Neutrophil (primary cell): ENCODE results near the gene TEX38.
"Not testable (repeated sequence)": the region's sequence is repeated elsewhere in the genome, so short reads cannot be mapped to it uniquely, and the experiment has no call there.

Experiments
- H3K27ac ChIP-seq: fragments of 200-600 bp; sonication (generic); 2 replicates; pipeline ENCODE4 v1.5.1; 2016; ENCODE audit warnings: mild to moderate bottlenecking, moderate library complexity
- H3K27me3 ChIP-seq: fragments of 200-600 bp; sonication (generic); 2 replicates; pipeline ENCODE4 v1.6.0; 2016; ENCODE audit warnings: mild to moderate bottlenecking
- H3K36me3 ChIP-seq: fragments of 200-600 bp; sonication (generic); 2 replicates; pipeline ENCODE4 v1.5.1; 2017
- H3K4me1 ChIP-seq, 2 experiments: fragments of 200-600 bp in 1 of 2; sonication (generic) in 1 of 2; 1 replicate in 1 of 2; 2 replicates in 1 of 2; pipeline versions ENCODE4 v1.5.1 to v1.6.1; 2013 to 2016; ENCODE audit warnings: low read depth in 1 of 2, low read length in 1 of 2, mild to moderate bottlenecking in 1 of 2, moderate library complexity in 1 of 2; ENCODE audit not compliant: control insufficient read depth in 1 of 2, insufficient read depth in 1 of 2
- H3K4me3 ChIP-seq, 2 experiments: fragments of 200-600 bp in 1 of 2; sonication (generic) in 1 of 2; 1 replicate in 1 of 2; 2 replicates in 1 of 2; pipeline ENCODE4 v1.5.1; 2013 to 2016; ENCODE audit warnings: low read depth in 1 of 2, low read length in 1 of 2, mild to moderate bottlenecking in 1 of 2, moderate library complexity in 1 of 2
- H3K9me3 ChIP-seq: fragments of 200-600 bp; sonication (generic); 2 replicates; pipeline ENCODE4 v1.5.1; 2016
- TF ChIP-seq, protein P1 (sequence below): fragments of 200-600 bp; sonication (generic); IDR thresholded peaks from 2 replicates; pipeline ENCODE4 v1.5.1; 2016; ENCODE audit warnings: antibody characterized with exemption

TEX38 gene

GRCh38 chr1:46689897-46690296 lies 18.2 kb downstream of the TEX38 start:
- no peak overlapping the region for H3K27ac ChIP-seq
- peaks cover 81% of the 10 kb centered on the region for H3K36me3 ChIP-seq
- no peaks in the 10 kb centered on the region for H3K9me3 ChIP-seq
- no peak overlapping the region for H3K4me3 ChIP-seq
- H3K4me1 ChIP-seq, result no peaks in the 10 kb centered on the region
- H3K27me3 ChIP-seq, result no peaks in the 10 kb centered on the region
- TF ChIP-seq, protein P1, sequence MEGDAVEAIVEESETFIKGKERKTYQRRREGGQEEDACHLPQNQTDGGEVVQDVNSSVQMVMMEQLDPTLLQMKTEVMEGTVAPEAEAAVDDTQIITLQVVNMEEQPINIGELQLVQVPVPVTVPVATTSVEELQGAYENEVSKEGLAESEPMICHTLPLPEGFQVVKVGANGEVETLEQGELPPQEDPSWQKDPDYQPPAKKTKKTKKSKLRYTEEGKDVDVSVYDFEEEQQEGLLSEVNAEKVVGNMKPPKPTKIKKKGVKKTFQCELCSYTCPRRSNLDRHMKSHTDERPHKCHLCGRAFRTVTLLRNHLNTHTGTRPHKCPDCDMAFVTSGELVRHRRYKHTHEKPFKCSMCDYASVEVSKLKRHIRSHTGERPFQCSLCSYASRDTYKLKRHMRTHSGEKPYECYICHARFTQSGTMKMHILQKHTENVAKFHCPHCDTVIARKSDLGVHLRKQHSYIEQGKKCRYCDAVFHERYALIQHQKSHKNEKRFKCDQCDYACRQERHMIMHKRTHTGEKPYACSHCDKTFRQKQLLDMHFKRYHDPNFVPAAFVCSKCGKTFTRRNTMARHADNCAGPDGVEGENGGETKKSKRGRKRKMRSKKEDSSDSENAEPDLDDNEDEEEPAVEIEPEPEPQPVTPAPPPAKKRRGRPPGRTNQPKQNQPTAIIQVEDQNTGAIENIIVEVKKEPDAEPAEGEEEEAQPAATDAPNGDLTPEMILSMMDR, result no peak

- TF ChIP-seq, protein P1, result no peak
- H3K27me3 ChIP-seq, result no peaks in the 10 kb centered on the region
- H3K36me3 ChIP-seq, result peaks cover 80% of the 10 kb centered on the region
- H3K4me1 ChIP-seq, result no peaks in the 10 kb centered on the region
- no peak overlapping the region for H3K27ac ChIP-seq
- H3K4me3 ChIP-seq, result no peak overlapping the region
- no peaks in the 10 kb centered on the region for H3K9me3 ChIP-seq
Observed at GRCh38 chr1:46690931-46691421, 19.3 kb downstream of the TEX38 start.

DNA sequence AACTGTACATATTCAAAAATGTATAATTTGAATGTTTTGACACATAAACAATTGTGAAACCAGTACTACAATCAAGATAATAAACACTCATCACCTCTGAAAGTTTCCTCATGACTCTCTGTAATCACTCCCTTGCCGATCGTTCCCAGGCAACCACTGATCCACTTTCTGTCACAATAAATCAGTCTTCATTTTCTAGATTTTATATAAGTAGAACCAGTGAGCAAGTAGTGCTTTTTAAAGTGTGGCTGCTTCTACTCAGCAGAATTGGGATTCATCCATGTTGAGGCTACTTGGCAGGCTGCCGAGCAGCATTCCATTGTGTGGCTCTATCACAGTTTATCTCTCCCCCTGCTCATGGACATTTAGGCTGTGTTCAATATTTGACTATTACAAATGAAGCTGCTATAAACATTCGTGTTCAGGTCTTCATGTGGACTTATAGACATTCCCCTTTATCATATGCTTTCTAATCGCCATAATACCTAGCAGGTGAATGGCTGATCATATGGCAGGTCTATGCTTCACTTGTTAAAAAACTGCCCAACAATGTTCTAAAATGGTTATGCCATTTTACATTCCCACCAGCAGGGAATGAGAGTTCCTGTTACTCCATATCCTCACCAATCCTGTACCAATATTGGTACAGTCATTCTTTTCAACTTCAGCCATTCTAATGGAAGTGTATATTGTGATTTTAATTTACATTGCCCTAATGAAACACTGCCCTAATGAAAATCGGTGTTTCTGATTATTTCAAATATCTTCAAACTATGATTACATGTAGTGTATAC lies 20.5 kb downstream of the TEX38 start:
- H3K27ac ChIP-seq, result no peak overlapping the region
- H3K36me3 ChIP-seq, result peaks cover 78% of the 10 kb centered on the region
- no peaks in the 10 kb centered on the region for H3K27me3 ChIP-seq
- no peaks in the 10 kb centered on the region for H3K9me3 ChIP-seq
- no peak overlapping the region for H3K4me3 ChIP-seq
- H3K4me1 ChIP-seq, result no peaks in the 10 kb centered on the region
- TF ChIP-seq, protein P1, result no peak

DNA sequence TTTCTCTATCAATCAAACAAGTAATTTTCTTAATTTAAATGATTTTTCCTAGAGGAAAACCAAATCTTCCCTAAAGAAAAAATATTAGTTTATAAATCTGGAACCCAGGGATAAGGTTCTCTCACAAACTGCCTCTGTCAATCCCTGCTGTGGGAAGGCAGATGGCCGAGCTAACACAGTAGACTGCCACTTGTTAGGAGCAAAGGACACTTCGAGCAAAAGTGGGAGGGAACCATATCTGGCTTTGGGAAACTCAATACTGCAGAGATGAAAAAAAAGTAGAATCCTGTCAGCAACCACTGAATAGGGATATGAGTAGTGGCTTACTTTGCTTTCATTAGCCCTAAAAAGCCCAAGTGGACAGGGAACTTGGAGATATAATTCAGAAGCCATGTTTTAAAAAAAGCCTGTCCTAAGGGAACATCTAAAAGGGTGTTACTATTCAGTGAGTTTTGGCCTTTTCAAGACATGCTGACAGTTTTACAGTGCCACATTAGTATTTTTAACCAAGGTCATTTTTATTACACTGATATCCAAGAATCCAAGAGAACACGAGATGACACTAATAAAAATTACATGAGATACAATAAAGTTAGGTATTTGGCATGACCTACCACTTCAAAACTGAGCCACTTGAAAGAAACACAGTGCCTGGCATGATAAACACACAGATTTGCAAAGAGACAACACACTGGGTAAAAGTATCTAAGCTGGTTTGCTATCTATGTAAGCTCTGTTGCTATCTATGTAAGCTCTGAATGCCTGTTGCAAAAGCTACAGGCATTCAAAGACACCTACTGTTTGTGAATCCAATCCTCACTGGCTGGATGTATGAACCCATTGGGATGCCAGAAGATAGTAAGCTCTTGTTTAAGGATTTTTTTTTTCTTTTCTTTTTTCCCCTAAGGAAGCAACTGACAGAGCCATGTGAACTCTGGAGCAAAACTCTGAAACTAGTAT lies 21.4 kb downstream of the TEX38 start:
- H3K27ac ChIP-seq, result no peak overlapping the region
- no peaks in the 10 kb centered on the region for H3K9me3 ChIP-seq
- H3K27me3 ChIP-seq, result no peaks in the 10 kb centered on the region
- H3K4me3 ChIP-seq, result no peak overlapping the region
- H3K4me1 ChIP-seq, result no peaks in the 10 kb centered on the region
- peaks cover 73% of the 10 kb centered on the region for H3K36me3 ChIP-seq
- TF ChIP-seq, protein P1, result no peak

GRCh38 chr1:46694676-46695075 lies 23.0 kb downstream of the TEX38 start:
- not testable (repeated sequence) for H3K27me3 ChIP-seq, H3K4me1 ChIP-seq, H3K27ac ChIP-seq, H3K4me3 ChIP-seq, H3K9me3 ChIP-seq
- H3K36me3 ChIP-seq, result peaks cover 57% of the 10 kb centered on the region
